RPMI8226 (cell line): ENCODE measurements around the gene DDR2.

ENCODE experiments used
- DNase-seq: peaks from one replicate; pipeline ENCODE4 v3.0.0-alpha.2; 2015

The DDR2 gene

DNA sequence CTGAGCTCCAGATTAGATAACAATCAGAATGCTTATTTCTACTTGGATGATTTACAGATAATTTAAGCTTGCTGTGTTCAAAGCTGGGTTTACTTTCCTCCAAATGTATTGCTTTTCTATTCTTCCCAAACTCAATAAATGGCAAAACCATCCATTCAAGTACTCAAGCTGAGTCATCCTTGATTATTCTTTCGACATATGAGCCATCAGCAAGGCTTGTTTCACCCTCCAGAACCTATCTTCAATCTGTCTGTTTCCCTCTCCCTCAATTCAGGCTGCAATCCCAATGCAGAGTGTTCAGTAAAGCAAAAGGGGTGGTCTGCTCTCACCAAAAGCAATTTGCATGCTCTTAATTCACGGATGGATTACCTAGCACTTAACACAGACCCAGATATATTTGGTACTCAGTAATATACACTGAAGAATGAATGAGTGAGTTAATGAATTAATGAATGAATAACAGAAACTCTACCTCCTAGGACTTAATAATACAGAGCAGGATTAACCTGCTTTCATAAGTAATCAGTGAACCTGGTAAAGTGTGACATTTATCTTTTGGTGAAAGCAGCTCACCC, 41.9 kb downstream of the DDR2 start:
- DNase-seq, result no peak

DNA sequence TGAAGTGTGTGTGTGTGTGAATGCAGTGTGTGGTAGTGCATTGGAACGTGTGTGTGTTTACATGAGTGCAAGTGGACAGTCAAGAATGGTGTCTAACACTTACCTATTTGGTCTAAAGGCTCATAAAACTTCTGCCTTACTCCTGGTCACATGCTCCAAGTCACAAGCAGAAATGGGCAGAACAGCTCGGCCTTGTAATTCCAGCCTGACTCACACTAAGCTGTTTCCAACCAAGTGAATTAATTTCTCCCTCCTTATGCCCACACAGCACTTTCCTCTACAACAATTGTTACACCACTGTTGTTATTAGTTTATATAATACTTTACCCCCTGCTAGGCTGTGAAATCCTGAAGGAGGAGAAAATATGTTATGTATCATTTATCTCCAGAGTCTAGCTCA, 43.8 kb downstream of the DDR2 start:
- DNase-seq, result no peak

DNA sequence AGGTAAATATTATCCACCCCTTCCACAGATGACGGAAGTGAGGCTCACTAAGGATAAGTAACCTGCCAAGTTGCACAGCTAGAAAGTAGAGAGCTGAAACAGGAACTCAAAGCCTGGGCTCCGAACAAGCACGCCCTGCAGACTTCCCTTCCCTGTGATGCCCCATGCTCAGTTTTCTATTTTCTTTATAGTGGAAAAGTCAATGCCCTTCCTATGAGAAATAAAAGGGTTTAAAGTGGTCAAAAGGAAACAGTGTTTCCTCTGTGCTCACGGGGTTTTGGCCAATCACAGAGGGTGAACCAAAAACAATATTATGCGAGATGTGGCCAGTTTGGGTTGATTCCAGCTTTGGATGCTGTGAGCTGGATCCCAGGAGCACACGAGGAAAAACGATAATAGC, 44.5 kb downstream of the DDR2 start:
- no peak for DNase-seq

GRCh38 chr1:162677607-162678371, 45.5 kb downstream of the DDR2 start:
- DNase-seq, result peak; percentile 48

- no peak for DNase-seq
Measured at GRCh38 chr1:162678439-162678838, 46.2 kb downstream of the DDR2 start.

DNA sequence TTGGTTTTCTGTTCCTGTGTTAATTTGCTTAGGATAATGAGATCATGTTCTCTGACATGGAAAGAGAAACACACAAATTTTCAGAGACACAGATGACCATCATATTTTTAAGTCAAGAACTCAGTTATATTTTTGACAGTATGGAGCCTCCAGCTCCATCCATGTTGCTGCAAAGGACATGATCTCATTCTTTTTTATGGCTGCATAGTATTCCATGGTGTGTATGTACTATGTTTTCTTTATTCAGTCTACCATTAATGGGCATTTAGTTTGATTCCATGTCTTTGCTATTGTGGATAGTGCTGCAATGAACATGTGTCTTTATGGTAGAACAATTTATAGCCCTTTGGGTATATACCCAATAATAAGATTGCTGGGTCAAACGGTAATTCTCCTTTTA, 47.0 kb downstream of the DDR2 start:
- DNase-seq, result no peak

DNA sequence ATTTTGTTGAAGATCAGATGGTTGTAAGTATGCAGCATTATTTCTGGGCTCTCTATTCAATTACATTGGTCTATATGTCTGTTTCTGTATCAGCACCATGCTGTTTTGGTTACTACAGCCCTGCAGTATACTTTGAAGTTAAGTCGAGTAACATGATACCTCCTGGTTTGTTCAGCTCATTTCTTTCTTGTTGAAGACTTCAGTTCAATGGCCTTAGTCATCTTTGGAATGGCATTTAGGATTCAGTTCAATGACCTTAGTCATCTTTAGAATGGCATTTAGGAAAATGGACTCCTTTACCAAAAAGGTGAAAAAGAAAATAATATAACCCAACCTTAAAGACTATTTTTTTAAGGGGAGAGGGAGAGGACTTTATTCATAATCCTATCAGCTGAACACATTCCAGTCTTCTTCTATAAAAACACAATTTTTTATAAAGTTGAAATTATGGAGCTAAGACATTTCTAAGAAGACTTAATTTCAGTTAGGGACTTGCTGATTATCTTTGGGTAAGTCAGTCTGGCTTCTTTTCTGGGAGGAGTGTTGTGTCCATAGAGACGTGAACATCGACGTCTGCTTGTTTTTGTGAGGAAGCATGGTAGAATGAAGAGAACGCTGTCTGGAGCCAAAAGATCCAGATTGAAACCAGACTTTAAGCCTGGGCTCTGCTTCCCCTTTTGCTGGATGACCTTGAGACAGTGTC, 48.3 kb downstream of the DDR2 start:
- DNase-seq, result no peak

GRCh38 chr1:162681122-162681436, 48.8 kb downstream of the DDR2 start:
- DNase-seq, result no peak

DNA sequence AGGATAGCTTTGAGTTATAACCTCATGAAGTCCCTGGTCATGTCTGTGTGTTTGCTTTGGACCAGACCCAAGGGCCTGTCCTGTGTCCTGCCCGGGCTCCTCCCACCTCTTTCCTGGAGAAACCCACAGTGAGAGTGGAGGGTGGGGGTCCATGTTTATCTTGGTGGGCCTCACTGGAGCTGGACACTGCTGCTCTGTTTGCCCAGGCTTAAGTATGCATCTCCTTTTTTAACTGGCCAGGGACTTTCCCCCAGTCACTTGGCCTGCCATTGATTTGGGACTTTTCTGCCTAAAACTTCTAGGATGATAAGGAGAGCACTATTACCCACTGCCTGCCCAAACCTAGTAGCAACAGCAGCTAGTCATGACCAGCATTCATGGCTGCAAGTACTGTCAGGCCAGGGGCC, 49.8 kb downstream of the DDR2 start:
- no peak for DNase-seq

GRCh38 chr1:162687870-162688269, 55.6 kb downstream of the DDR2 start:
- DNase-seq, result no peak

- DNase-seq, result no peak
Measured at GRCh38 chr1:162688521-162688920, 56.3 kb downstream of the DDR2 start.

DNA sequence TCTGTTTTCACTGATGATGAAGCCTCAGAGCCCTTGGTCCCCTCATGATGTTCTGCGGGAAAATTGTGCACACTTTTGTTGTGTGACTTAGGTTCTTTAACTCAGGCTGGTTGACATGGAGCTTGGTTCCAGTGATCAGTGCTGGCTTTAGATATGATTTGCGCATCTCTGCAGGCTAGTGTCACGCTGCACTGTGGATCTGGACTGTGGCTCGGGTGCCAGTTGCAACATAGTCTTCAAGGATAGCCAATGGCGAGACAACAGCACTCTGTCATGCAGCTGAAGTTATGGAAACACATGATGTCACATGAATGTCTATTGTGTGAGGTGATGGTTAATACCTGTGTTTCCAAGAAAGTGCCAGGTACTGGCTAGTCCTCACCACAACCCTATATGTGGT, 56.7 kb downstream of the DDR2 start:
- DNase-seq, result no peak

DNA sequence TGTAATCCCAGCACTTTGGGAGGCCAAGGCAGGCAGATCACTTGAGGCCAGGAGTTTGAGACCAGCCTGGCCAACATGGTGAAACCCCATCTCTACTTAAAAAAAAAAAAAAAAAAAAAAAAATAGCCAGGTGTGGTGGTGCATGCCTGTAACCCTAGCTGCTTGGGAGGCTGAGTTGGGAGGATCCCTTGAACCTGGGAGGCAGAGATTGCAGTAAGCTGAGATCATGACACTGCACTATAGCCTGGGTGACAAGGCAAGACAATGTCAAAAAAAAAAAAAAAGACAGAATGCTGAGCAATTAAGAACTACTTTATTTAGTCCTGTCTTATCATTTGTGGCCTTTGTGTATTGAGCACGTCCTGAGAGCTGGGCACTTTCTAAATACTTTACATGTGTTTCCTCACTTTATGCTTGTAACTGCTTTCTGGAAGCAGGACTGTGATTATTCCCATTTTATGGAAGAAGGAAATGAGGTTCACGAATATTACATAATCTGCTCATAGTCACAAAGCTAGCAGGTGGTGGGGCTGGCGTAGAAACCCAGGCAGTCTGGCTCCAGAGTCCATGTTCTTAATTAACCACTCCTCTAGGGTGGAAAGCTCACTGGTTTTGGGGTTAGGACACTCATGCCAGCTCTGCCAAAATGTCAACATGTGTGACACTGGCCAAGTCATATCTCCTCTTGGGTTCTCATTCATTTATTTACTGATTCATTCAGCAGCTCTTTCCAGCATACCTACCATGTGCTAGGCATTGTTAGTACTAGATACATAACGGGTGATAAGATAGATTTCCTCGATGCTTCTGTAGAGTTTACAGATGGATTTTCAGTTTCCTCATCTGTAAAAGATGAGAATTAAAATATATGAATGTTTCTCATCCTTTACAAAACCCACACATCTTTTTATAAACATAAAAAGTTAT, 57.7 kb downstream of the DDR2 start:
- no peak for DNase-seq

DNA sequence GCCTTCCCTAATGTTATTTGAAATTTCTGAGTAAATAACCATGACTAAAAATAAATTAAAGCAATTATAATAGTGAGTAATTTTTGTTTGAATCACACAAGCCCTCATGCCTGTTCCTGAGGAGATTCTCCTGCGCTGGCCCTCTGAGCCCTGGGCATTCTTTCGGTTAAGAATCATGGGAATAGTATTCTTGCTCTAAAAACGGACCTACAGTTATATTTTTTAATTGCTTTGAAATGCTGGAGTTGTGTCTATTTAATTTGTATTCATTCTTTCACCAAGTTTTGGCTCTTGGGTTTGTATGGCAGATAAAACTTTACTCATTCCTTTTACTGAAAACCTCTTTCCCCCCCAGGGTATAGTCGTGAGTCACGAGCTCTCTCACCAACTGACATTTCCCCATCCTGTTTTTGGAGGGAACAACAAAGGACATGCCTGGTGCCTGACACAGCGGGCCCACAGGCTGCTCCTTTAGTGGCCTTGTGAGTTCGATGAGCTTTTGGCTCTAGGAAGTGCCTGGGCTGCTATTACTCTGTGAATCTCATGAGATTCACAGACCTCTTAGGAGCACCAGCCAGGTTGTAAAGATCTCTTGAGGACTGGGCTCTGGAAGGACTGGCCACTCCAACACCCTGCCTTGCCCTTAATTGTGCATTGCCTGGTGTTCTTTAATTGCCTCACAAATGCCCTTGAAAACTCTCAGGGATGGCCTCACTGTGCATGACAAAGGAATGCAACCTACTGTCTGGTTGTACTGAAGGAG, 58.6 kb downstream of the DDR2 start:
- no peak for DNase-seq

DNA sequence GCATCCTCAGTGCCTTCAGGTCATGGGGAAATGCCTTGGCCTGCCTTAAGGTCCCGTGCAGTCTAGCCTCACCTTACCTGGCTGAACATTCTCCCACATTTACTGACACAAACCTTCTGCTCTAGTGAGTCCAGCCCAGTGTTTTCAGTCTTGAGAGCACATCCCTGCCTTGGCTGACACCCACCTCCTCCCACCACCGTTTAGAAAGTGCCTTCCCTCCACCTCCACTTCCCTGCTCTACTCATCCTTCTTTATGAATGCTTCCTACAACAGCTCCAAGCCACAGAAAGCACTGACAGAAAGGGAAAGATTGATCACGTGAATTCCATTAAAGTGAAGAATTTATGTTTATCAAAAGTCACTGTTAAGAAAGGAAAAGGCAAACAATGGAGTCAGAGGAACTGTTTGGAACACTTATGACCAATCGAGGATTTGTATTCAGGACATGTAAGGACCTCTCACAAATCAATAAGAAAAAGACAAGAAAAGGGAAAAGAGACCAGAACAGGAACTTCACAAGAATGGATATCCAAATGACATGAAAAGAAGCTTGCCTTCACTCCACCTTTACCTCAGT, 59.8 kb downstream of the DDR2 start:
- no peak for DNase-seq

DNA sequence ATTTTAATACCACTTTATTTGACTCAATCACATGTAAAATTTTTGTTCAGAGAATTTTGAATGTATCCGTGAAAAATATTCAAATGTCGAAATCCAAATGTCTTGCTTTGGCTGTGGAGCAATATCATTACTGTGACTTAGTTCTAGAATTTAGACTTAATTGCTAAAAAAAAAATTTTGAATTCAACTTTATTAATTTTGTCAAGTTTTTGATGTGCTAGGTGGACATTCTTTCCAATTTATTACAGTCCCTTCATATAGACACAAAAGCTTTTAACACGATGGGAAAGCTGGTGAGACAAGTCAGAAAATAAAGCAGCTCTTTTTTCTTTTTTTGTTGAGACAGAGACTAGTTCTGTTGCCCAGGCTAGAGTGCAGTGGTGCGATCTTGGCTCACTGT, 62.6 kb downstream of the DDR2 start:
- DNase-seq, result no peak

- DNase-seq, result no peak
Measured at GRCh38 chr1:162695687-162696086, 63.4 kb downstream of the DDR2 start.

DNA sequence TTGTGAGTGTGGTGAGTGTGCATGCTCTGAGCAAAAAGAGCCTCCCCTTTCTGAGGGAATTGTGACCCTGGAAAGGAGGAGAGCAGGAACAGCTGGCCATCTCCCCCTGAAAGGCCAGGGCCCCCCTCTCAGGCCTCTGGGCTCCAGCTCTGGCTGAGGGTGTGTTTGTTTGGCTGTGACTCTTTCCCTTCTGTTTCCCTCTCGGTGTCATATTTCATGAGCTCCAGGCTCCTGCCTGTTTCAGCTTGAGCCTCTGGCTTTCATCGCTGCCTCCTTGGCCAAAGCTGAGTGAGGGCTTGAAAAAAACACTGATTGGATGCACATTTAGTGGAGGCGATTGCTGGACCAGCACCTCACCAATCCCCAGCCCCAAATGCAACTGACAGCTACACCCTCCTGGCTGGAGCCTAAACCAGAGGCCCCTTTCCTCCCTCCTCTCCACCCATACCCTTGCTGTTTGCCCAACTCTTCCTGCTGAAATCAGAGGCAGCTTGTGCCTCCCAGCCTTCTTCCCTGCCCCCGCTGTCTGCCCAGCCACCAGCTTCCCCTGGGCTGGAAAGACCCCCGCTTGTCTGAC, 64.1 kb downstream of the DDR2 start:
- no peak for DNase-seq

GRCh38 chr1:162697140-162697895, 65.1 kb downstream of the DDR2 start:
- no peak for DNase-seq

DNA sequence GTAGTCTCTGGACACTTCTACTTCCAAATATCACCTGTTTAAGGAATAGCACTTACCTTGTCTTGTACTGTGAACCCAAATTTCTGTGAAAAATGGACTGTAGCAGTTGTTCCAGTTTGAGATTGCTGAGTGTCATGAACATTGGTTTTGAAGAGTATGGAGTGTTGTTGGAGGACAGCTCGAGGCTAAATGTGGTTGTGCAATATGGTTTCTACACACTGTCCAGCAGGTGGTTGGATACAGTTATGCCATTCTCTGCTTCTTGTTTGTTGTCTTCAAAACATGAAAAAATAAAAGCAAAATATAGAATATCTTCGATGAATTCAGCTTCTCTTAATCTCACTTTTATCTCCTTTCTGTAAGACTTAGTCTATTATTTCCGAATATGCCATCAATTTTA, 67.1 kb downstream of the DDR2 start:
- DNase-seq, result no peak

GRCh38 chr1:162700131-162700530, 67.9 kb downstream of the DDR2 start:
- no peak for DNase-seq
